AG04450 (cell line): ENCODE measurements around the gene SEMA5A. TPM values are rescaled to one million over a fixed set of nuclear protein-coding genes. Genes with fewer than 3 reads are reported as not detected.

ENCODE experiments used
- CTCF ChIA-PET: fragments of 300-600, 350-600 bp; formaldehyde crosslinking; extraction: SDS; loops from one replicate; lab custom pipeline; 2022; ENCODE audit warnings: antibody characterized with exemption, inconsistent platforms; lab: Charles Lee
- POLR2A ChIA-PET: fragments of 350-600 bp; formaldehyde crosslinking; extraction: SDS; loops from one replicate; lab custom pipeline; 2021; ENCODE audit warnings: antibody characterized with exemption, inconsistent platforms; lab: Yijun Ruan, JAX
- DNase-seq: peaks from one replicate; pipeline ENCODE4 v3.0.0-alpha.2; 2011; ENCODE audit warnings: low read depth, low spot score
- H3K27ac ChIP-seq: one replicate; pipeline ENCODE4 v1.5.1; 2012; ENCODE audit warnings: low read depth, low read length, control low read depth
- H3K27me3 ChIP-seq: one replicate; pipeline ENCODE4 v1.6.0; 2012; ENCODE audit warnings: low read length; ENCODE audit not compliant: control insufficient read depth, insufficient read depth
- H3K4me3 ChIP-seq: 2 replicates; pipeline ENCODE4 v1.5.1; 2011; ENCODE audit warnings: mild to moderate bottlenecking, low read depth, low read length, control low read depth
- H3K9me3 ChIP-seq: 2 replicates; pipeline ENCODE4 v1.5.1; 2012; ENCODE audit warnings: low read length; ENCODE audit not compliant: control insufficient read depth, insufficient read depth
- polyA plus RNA-seq: library from polyadenylated mRNA; depleted of rRNA; stranded (reverse); fragments of >200 nt; gene quantifications from 2 replicates; pipeline ENCODE4 v1.2.3, GENCODE V29; 2011
- TF ChIP-seq, protein P1 (sequence below): IDR thresholded peaks from 2 replicates; pipeline ENCODE4 v1.5.1; 2011; ENCODE audit warnings: low read depth, low read length, control low read depth, inconsistent platforms

Gene SEMA5A
- polyA plus RNA-seq, 1 experiment: 31.8 TPM

- no peak overlapping the region for H3K27ac ChIP-seq
- no peak for DNase-seq
- TF ChIP-seq, protein P1, sequence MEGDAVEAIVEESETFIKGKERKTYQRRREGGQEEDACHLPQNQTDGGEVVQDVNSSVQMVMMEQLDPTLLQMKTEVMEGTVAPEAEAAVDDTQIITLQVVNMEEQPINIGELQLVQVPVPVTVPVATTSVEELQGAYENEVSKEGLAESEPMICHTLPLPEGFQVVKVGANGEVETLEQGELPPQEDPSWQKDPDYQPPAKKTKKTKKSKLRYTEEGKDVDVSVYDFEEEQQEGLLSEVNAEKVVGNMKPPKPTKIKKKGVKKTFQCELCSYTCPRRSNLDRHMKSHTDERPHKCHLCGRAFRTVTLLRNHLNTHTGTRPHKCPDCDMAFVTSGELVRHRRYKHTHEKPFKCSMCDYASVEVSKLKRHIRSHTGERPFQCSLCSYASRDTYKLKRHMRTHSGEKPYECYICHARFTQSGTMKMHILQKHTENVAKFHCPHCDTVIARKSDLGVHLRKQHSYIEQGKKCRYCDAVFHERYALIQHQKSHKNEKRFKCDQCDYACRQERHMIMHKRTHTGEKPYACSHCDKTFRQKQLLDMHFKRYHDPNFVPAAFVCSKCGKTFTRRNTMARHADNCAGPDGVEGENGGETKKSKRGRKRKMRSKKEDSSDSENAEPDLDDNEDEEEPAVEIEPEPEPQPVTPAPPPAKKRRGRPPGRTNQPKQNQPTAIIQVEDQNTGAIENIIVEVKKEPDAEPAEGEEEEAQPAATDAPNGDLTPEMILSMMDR: no peak
- ChIA-PET CTCF (interaction anchor here (1.7 kb wide), 1 partner anchor 28 kb away, joined by 4 read pairs; no protein-coding TSS in a partner anchor), POLR2A (no interaction called here)
- H3K9me3 ChIP-seq: no peaks in the 10 kb centered on the region
- no peaks in the 10 kb centered on the region for H3K27me3 ChIP-seq
- H3K4me3 ChIP-seq: no peak overlapping the region
These were observed 361.9 kb downstream of the SEMA5A start for GRCh38 chr5:9183992-9184391.

DNA sequence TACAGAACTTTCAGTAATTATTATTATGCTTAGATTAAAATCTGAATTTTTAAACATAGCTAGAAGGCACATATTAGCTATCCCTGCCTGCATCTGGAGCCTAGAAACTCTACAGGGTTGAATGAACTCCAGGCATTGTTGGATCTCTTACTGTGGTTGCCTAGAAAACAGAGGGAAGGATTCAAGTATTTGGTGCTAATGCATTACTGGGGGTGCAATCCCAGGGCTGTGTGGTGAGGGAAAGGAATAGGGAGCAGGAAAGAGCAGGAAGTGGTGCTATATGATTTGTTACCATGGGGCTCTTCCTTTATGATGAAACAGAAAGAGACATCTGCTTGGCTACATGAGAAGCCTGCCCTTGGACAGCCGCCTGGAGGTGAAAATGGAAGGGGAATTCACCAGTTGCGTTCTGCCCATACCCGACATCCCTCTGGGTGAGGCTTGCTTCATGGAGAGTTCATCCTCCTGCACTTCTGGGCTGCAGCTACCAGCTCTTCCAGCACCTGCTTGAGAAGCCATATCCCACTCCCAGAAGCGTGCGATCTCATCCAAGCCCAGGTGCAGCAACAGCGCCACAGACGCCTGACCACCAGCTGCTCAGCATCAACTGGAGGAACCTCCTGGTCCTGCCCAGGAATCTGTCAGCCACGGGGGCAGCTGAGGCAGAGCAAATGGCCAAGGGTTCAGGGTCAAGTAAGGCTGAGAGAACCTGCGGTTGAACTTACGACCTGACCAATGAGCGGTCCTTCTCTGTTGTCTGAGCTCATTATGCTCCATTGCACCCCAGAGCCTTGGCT, 362.8 kb downstream of the SEMA5A start:
- Histone ChIP-seq H3K27me3 (no peaks in the 10 kb centered on the region), H3K9me3 (no peaks in the 10 kb centered on the region), H3K4me3 (no peak overlapping the region), H3K27ac (no peak overlapping the region)
- no peak for DNase-seq
- TF ChIP-seq, protein P1: no peak
- ChIA-PET CTCF (no interaction called here), POLR2A (no interaction called here)

DNA sequence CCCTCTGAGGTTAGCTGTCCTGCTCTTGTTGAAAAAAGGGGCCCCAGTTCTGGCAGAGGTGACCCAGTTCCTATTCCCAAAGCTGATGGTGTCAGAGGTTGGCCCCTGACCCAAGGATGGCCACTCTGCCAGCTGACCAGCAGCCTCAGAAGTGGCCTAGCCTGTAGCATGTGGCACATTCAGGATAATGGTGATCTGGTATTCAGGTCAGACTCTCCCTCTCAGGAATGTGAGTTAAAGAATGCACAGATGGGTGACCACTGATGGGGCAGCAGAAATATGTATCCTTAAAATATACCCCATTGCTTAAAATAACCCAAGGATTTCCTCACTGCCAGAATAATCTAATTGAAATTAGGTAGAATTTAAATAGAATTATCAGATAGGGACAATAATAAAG, 369.2 kb downstream of the SEMA5A start:
- no peak overlapping the region for H3K27ac ChIP-seq
- ChIA-PET CTCF (interaction anchor here (1.5 kb wide), 1 partner anchor 367 kb away, joined by 4 read pairs; no protein-coding TSS in a partner anchor), POLR2A (no interaction called here)
- TF ChIP-seq, protein P1: no peak
- H3K9me3 ChIP-seq: peaks cover 5% of the 10 kb centered on the region; the same call in 1 of the 2 replicates
- no peaks in the 10 kb centered on the region for H3K27me3 ChIP-seq
- no peak for DNase-seq
- H3K4me3 ChIP-seq: no peak overlapping the region

DNA sequence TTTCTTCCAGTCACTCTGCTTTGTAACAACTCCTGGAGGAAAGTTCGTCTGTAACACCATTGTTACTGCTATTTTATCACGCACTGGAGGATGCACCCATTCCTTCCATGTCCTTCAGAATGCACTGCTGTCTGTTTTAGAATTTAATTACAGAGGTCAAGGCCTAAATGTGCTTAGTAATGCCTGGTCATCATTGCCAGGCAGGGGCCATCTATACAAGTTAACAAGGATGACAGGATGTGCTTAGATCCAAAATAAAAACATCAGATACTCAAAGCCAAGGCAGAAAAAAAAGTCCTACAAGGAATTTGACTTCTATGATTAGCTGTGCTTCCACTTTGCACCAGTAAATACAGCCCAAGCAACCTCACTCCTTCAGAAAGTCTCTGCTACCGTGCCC, 371.4 kb downstream of the SEMA5A start:
- no peak for DNase-seq
- H3K27me3 ChIP-seq: no peaks in the 10 kb centered on the region
- no peak overlapping the region for H3K27ac ChIP-seq
- TF ChIP-seq, protein P1: no peak
- H3K4me3 ChIP-seq: no peak overlapping the region
- ChIA-PET CTCF (no interaction called here), POLR2A (no interaction called here)
- H3K9me3 ChIP-seq: peaks cover 5% of the 10 kb centered on the region; the same call in 1 of the 2 replicates
